ENCODE results near the gene TGFBR3.

Gene TGFBR3

DNA sequence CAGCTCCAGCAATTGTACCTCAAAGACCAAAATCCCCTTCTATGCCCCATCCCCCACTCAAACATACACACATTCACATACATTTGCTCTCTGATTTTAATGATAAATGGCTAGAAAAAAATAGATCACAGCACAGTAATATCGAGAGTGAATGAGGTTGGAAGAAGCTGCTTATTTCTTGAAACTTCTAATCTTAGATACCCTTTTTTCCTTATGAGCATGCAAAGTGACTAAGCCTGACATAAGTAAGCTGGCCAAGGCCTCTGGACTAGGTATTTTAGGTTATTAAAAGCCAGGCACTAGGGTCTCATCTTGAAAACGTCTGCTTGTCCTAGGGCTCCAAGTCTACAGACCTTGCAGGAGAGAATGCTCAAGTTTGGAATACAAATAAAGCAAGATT is 133.6 kb downstream of the TGFBR3 start:
- DNase-seq = no peak

- DNase-seq = no peak
Measured at GRCh38 chr1:91751275-91751674, 134.7 kb downstream of the TGFBR3 start.

DNA sequence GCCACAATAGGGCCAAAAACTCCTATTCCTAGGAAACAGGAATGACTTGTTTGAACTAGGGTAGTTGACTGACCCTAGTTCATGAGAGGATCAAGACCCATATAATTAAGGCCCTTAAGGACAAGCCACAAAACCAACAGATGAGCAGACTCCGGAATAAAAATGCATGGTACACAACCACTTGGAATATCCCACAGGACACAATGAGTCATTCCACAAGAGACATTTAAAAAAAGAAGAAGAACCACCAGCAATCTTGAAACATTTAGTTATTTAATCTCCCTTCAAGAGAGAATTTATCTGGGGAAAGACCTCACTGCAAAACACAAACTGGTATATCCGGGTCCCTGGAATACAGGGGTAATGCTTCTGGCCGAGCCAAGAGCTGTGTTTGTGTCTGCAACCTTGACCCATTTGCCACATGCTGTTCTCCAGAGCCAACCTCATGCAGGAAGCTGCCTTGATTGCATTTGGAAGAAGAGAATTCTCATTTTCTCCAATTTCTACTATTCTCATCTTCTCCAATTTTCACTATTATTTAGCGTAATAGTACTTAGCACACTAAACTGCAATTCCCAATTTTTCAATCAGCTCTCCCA is 135.5 kb downstream of the TGFBR3 start:
- no peak for DNase-seq

DNA sequence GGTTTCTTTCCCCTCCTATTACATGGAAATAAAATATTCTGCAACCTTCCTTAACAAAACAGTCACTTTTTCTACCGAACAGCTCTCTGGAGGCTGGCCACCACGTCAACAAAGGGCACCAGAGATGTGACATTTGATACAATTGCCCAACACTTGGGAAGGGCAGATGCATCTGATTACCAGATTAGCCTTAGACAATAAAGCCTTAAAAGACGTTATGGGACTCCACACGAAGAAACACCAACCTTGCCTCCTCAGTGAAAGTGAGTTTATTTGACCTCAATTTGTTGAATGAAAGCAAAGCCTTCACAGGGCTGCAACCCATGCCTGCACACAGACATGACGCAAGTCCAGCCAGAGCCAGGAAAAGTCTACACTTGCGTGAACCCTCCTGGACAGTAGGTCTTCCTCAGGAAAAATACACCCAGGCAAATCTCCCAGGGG is 136.1 kb downstream of the TGFBR3 start:
- no peak for DNase-seq

DNA sequence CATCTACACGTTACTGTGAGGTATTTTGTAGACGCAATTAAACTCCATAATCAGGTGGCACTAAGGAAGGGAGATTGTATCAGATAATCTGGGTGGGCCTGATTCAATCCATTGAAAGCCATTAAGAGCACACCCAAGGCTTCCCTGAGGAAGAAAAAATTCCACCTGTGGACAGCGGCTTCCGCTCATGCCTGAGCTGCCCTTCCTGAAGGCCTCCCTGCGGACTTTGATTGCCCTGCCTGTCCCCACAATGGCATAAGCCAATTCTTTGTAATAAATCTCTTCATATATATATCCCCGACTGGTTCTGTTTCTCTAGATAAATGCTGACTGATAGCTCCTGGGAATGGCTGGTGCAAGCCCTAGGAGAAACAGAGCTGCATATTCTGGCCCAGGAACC is 138.3 kb downstream of the TGFBR3 start:
- DNase-seq = no peak

GRCh38 chr1:91746728-91747338 is 139.1 kb downstream of the TGFBR3 start:
- no peak for DNase-seq

DNA sequence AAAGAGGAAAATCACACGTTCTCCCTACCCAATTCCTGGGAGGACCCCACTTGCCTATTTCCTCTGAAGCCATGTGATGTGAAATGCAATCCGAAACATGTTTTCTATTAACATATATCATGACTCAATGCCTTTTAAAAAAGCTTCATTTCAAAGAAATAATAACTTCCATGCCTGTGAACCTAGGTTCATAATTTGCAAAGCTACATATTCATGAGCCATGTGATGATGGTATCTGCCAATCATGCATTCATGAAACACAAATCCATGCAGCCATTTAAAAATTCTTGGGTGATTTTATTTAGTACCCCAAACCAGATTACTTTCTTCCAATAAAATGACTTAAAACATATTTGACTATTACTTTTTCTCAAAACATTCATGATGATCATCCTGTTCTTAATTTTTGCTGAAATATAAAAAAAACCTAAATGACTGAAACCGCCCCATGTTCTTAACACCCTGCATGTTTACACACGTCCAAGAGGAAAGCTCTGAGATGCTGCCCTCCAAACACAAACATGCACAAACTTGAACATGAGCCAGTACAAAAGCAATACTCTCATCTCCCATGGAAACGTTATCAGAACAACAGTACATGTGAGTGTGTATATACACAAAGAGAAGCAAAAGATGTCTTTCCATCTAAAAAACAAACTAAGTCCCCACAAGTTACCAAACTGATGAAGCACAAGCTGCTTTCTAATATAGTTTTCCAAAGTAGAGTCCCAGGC is 140.1 kb downstream of the TGFBR3 start:
- no peak for DNase-seq

DNA sequence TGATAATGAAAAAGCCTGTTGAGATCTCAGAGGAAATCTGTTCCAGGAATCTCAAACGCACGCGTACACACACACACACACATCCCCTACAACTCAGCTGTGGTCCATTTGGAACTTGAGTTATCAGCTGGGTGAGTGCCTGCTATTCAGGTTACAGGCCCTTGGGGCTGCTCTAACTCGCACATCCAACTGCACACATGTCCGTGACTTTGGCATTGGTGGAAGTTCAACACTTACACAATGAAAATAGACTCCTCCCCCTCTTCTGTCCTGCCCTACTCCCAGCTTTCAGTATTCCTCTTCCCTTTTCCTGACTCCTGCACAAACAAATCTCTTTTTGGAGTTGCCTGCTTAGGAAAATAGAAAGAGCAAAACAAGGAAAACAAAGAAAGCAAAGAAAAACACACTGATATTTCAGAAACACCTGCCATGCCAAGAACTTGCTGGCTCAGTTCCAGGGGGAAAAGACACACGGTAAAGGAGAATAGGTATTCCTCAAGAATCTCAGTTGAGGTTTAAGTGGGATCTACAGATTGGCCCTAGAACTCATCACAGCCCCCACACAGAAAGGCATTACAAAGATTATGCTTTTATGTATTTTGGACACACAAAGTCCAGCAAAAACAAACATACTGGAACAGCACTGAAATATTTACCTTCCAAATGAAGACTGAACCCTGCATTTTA is 140.9 kb downstream of the TGFBR3 start:
- no peak for DNase-seq

- no peak for DNase-seq
Measured at GRCh38 chr1:91742848-91743292, 143.1 kb downstream of the TGFBR3 start.

DNA sequence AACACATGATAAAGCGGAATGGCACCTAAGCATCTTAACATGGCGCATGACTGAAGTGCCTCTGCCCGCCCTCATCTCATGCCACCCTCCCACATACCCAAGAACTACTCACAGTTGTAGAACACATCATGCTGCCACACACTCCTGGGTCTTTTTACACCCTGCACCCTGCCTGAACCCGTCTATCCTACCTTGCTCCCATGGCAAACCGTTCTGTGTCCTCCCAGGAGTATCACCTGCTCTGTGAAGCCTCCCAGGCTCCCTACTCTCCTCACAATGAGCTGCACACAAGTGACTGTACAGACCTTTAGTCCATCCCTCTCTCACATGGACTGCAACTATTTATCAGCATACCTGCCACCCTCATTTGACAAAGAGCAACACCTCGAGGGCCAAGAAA is 144.0 kb downstream of the TGFBR3 start:
- no peak for DNase-seq

DNA sequence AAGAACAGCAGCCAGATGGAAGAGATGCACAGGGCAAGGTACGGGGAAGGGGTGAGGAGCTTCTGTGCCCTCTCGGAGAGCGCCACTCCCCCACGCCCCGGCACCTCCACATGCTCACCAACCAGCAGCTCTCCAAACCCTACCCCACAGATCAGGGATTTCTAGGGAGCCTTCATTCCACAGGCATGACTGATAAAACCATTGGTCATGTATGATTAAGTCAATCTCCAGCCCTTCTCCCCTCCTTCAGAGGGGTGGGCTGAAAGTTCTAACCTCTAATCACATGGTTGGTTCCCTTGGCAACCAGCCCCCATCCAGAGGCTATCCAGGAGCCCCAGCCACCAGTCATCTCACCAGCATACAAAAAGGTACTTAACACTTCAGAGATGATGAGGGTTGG is 144.7 kb downstream of the TGFBR3 start:
- no peak for DNase-seq

DNA sequence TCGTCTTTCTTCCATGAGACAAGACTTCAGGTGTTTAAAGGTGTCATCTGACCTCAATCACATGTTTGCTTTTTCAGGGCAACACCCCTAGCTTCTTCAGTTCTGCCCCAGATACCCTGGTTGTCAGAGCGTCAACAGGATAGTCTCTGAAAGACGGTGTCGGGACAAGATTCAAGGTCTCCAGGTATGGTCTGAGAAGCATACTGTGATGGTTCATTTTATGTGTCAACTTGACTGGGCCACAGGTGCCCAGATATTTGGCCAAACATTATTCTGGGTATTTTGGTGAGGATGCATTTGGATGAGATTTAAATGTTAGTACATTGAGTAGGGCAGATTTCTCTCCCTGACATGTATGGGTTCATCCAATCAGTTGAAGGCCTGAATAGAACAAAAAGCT is 148.3 kb downstream of the TGFBR3 start:
- no peak for DNase-seq

- no peak for DNase-seq
Measured at GRCh38 chr1:91736715-91737615, 149.0 kb downstream of the TGFBR3 start.

DNA sequence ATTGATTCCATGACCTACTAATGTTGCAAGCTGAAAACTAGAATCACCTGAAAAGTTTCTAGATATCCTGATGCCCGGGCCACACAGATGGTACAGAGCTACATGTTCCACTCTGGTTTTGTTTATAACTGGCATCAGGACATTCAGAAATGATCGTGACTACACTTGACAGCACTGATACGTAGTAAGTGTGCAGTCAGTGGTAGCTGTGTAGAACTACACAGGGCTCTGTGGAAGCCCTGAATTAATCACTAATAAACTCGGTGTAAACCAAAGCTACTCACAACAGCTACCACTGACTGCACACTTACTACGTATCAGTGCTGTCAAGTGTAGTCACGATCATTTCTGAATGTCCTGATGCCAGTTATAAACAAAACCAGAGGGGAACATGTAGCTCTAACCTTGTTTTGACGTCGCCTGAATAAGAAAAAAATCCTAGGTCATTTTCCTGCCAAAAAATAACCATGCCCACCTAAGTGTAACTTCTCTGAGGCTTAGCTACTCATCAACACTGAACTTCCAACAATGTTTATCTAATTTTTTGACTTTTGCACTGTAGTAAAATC is 149.7 kb downstream of the TGFBR3 start:
- no peak for DNase-seq

DNA sequence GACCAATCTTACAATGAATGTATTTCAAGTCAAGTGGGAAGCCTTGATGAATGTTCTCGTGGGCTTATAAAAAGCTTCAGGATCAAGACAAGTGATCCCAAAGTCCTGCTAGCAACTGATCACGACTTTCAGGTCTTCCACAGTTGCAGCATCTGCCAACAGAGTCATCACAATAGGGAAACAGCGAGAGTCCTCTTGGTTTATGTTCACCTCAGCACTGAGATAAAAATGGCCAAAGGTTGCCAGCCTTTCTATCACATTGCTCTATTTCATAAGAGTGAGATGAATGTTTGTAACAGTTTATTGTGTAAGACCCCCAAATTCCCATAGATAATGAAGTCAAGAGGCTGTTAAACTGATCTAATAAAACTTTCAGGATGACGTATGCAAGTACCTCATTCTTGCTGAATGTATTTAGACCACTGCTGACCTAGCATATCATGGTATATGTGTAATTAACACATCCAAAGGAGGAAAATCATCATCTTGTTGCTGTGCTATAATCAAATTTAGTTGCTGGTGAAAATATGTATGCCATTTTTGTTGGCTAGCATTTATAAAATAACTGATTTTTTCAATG is 150.6 kb downstream of the TGFBR3 start:
- DNase-seq = no peak

DNA sequence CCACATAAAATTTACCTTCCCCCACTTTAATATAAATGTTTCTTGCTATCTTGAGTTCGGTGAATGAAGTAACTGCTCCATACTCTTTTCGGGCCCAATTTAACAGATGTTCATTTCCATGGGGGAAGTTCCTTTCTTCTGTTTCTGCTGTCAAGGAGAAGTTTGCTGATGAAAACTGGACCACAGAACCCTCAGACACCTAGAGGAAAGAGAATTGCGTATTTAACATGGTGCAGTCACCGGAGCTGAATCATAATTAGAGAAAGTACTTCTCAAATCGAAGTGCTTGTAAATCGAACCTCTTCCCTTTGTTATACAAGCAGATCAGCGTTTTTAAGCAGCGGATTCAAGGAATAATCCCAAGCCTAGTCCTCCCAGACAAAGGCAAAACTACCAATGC is 151.2 kb downstream of the TGFBR3 start:
- DNase-seq = no peak

GRCh38 chr1:91733108-91733710 is 152.7 kb downstream of the TGFBR3 start:
- no peak for DNase-seq

GRCh38 chr1:91732291-91733107 is 153.5 kb downstream of the TGFBR3 start:
- DNase-seq = peak; percentile 51

DNA sequence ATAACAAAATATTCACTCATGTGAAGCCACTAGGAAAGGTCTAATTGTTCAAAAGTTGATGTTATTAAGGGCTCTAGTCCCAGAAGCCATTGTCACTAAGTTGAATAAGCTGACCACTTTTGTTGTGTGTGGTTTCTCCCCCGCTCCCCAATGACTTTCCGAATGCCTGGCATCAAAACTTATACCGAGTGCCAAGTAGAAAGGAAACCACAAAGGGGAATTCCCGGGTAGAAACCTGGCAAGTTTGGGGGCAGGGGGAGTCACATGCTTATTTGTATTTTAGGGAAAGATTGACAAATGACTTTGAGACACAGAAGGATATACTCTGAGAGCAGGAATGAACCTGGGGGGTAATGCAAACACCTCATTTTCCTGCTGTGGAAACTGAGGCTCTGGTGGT is 154.1 kb downstream of the TGFBR3 start:
- peak; percentile 71 for DNase-seq

Measured in stimulated activated CD4-positive, alpha-beta T cell treated with anti-CD3 and anti-CD28 coated beads, Interleukin-15, amount 100 ng/mL, for 24 hours (primary cell).